Mucosa of gallbladder (tissue), 1 donor: Measurements from ENCODE around the gene SMPX. TPM values are rescaled to one million over a fixed set of nuclear protein-coding genes. Genes with fewer than 3 reads are reported as not detected.

Experiments
- DNase-seq: peaks from one replicate; pipeline ENCODE4 v3.0.0-alpha.2; 2020; ENCODE audit warnings: low spot score
- total RNA-seq: library from RNA; stranded (reverse); gene quantifications from one replicate; pipeline ENCODE4 v1.2.1, GENCODE V29; 2021
- donor health status: DM: no; HTN: no; CAD: no.

SMPX gene
- total RNA-seq, 1 donor from 2014 or later, result 1.5 TPM

DNA sequence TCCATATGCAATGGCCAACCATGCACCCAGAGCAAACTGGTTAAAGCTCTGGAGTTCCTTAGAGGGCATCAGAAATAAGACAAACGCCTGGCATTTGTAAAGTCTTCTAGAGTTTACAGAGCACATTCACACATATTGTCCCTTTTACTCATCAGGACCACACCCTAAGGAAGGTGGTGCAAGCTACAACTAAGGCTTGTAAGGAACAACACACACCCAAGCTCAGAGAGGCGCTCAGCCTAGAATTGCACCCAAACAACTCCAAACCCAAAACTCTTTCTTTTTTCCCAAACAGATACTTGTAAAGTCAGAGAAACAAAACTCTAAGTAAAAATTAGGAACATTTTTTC, 46.1 kb downstream of the SMPX start:
- no peak for DNase-seq

GRCh38 chrX:21711129-21711847, 46.6 kb downstream of the SMPX start:
- no peak for DNase-seq

GRCh38 chrX:21708116-21708515, 49.8 kb downstream of the SMPX start:
- DNase-seq, result no peak

DNA sequence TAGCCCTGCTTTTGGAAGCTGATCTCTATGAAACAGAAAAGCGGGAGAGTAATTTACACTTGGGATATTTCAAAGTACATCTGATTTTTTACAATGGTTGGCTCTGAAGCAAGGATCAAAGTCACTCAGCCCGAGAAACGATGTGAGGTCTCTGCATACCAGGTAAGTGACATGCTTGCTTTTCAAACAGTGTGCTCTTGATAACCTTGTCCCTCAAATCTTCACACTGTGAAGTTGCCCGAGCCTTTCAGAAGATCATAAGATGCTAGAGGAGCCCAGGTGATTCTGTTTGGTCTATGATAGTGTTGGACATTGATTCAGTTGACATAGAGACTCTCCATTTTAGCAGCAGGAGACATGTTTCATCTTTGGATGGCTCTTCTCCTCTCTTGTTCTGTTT, 52.7 kb downstream of the SMPX start:
- DNase-seq, result no peak

GRCh38 chrX:21702725-21703124, 55.2 kb downstream of the SMPX start:
- no peak for DNase-seq

- no peak for DNase-seq
Measured at GRCh38 chrX:21700967-21701366, 56.9 kb downstream of the SMPX start.

DNA sequence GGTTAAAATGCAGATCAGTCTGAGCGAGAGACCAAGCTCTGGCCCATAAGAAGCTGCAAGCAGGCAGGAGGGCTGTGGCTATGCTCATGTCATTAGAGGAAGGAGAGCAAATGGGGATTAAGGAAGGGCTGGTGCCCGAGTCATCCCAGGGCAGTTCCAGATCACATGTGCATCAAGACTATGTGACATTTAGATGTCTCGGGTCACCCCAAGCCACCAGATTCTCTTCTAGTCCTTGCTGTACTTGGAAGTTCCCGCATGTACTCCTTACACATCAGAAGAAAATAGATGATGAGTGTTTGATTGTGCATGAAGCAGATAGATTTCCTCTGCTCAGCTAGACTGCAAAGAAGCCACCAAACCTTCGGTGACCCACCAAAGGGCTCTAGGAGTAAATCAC, 57.6 kb downstream of the SMPX start:
- no peak for DNase-seq

DNA sequence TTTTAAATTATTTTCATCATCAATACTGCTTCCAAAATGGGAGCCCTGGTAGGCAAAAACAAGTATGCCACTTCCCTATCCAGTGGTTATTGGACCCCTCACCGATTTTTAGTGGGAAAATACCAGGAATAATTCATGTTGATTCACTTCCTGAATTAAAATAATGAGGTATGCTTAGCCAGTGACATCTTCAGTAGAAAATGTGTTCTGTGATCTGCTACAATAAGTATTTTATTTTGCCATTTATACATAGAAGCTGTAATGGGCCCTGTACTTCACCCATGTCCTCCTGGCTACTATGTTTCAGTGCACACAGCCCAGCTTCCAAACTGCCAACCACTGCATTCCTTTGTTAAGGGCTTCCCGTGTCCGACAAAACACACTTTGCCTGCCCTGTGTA, 58.8 kb downstream of the SMPX start:
- no peak for DNase-seq

DNA sequence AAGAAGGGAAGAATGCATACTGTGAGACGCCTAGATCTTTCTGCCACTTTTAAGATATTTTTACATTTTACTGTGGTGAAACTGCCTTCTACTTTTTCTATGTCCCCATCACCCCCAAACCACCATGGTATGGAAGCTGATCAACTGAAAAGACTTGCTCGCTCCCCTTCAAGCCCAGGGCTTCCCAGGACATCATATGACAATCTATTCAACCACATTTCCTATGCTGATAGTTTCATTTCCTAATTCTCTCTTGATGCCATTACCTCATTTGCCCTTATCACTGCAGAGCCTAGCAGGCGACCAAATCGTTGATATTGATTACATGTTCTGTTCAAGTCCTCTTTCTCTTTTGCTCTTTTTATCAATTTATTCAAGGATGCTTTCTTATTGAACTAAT, 59.6 kb downstream of the SMPX start:
- no peak for DNase-seq

DNA sequence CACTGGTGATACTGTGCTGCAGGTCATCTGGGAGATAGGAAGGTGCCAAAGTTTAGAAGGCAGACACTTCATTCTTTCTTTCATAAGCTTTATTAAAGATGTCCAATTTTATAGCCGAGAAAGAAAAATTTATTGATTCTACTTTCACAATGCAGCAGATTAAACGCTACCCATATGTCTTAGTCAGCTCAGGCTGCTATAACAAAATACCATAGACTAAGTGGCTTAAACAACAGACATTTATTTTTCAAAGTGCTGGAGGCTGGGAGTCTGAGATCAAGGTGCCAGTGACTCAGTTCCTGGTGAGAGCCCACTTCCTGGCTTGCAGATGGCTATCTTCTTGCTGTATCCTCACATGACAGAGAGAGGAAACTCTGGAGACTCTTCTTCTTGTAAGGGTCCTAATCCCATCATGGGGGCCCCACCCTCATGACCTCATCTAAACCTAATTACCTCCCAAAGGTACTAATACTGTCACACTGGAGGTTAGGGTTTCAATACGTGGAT, 66.4 kb downstream of the SMPX start:
- DNase-seq, result no peak

GRCh38 chrX:21683941-21684340, 74.0 kb downstream of the SMPX start:
- no peak for DNase-seq

DNA sequence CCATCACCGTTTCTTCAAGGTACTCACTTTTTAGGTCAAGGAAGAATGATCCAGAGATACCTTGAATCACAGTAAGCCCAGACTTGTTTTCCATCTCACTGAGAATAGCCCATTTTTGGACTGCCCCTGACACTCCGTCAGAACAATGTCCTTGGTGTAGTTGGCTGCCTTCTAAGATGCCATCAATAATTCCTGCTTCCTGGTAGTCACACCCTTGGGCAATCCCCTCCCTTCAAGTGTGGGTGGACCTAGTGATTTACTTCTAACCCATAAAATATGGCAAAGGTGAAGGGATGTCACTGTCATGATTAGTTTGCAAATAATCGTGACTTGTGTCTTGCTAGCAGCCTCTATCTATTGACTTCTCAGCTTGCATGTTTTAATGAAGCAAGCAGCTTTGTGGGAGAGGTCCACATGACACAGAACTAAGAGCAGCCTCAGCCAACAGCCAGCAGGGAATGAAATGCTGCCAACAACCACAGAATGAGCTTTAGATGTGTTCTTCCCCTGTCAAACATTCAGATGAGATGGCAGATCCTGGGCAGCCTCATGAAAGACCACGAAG, 79.8 kb downstream of the SMPX start:
- no peak for DNase-seq

DNA sequence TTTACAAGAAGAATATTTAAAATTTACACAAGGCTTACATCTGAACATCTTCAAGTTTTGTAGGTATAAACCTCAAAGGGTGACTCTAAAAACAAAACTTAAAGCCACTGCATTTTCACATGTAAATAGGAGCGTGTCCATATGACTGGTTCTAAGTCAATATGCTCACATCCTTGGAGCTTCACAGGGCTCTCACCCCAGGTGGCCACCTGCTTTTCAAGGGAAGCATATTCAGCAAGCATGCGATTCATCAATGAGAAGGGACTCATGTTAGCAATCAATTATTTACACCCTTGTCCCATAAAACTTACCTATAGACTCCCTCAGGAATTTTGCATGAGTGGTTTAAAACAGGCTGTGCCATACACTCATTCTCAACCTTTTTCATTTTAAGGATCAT, 82.0 kb downstream of the SMPX start:
- DNase-seq, result no peak

- no peak for DNase-seq
Measured at GRCh38 chrX:21674430-21675186, 83.3 kb downstream of the SMPX start.

- DNase-seq, result no peak
Measured at GRCh38 chrX:21666679-21667078, 91.2 kb downstream of the SMPX start.

- no peak for DNase-seq
Measured at GRCh38 chrX:21666252-21666651, 91.7 kb downstream of the SMPX start.

DNA sequence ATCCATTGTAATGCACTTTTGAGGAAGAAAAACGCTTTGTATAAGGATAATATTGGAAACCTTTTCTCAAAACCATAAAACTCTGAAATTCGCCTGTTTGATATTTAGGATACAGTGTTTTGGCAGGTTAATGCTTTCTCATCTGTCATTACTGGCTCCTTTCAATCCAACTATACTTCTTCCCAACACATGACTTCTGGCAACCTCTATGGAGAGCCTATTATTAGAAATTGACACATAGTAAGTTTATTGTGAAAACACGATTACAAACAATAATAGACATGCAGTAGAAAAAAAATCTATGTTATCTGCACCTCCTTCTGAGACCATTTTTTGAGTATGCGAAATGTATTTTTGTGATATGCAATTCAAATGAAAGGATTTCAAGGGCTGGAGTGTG, 95.2 kb downstream of the SMPX start:
- no peak for DNase-seq

- no peak for DNase-seq
Measured at GRCh38 chrX:21661316-21661715, 96.6 kb downstream of the SMPX start.

GRCh38 chrX:21660156-21660555, 97.8 kb downstream of the SMPX start:
- no peak for DNase-seq

- no peak for DNase-seq
Measured at GRCh38 chrX:21659320-21659719, 98.6 kb downstream of the SMPX start.

- no peak for DNase-seq
Measured at GRCh38 chrX:21658746-21659145, 99.2 kb downstream of the SMPX start.

DNA sequence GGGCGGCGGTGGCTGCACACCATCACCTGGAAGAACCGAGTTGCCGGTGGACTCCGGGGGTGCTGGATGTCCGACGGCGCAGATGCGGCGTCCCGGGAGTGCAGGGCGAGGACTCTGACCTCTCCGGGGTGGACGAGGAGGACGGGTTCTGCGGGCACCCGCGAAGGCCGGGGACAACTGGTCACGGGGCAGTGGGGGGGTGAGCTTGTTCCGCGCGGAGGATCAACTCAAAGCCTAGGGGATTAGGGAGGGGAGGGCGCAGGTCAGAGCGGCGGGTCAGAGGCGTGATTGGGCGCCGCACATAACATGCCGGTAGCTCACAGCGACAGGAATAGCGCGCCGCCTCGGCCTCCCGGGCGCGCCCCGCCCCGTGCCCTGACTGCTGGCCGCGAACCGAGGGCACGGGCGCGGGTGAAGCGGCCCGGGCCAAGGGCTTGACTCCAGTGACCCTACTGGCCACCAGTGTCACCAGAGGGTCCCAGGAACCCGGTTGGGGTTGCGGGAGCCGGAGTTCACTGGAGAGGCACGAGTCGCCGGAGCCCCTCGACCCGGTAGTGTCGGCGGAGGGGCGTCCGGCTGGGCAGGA, 99.7 kb downstream of the SMPX start, which contains the start of gene KLHL34:
KLHL34 (minus strand) TSS at position 179 of the 586 bp plus-strand sequence. CDS start 542 bp downstream, outside the sequence.
- no peak for DNase-seq
